ENCODE measurements around the gene ZCCHC14.
A peak's percentile ranks its signal among the peaks of the same experiment; 100 is the strongest.
"Not testable (repeated sequence)": the region's sequence is repeated elsewhere in the genome, so short reads cannot be mapped to it uniquely, and the experiment has no call there.

The ZCCHC14 gene

DNA sequence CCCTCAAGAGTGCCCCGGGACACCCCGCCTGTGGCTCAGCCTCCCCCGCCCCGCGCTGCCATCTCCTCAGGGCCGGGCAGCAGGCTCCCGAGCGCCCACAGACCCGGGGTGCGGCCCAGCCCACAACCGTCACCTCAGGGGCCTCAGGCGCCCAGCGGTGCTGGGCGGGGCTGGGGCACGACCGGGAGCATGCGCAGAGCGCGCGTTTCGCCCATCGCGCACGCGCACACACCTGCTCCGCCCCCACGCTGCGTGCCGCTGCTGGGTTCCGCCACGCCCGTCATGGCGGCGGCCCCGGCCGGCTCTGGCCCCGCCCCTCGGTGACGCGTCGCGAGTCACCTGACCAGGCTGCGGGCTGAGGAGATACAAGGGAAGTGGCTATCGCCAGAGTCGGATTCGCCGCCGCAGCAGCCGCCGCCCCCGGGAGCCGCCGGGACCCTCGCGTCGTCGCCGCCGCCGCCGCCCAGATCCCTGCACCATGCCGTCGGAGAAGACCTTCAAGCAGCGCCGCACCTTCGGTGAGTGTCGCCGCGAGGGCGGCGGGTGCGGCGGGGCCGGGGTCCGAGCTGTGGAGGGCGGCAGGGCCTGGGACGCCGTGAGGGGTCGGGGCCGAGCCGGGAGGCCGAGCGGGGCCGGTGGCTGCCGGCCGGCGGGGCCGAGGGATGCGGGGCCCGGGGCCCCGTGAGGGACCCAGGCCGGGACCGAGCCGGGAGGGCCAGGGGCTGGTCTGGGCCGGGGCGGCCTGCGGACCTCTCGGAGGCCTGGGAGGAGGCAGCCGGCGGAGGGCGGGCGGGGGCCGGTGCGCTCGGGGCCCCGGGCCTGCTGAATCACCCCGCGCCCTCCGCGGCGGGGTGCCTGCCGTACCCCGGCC is 100.6 kb downstream of the ZCCHC14 start, which contains the start of gene MAP1LC3B:
TSS of gene MAP1LC3B (plus strand) at position 387 of the 871 bp plus-strand sequence. CDS start at position 479, 92 bp downstream.
- DNase-seq (ENCODE audit: low read depth), result peak; percentile 93
- H3K4me3 ChIP-seq (ENCODE audit: control insufficient read depth, low read depth, low read length), result peak within 1 kb of the TSS; percentile 85
- TF ChIP-seq, protein P1, sequence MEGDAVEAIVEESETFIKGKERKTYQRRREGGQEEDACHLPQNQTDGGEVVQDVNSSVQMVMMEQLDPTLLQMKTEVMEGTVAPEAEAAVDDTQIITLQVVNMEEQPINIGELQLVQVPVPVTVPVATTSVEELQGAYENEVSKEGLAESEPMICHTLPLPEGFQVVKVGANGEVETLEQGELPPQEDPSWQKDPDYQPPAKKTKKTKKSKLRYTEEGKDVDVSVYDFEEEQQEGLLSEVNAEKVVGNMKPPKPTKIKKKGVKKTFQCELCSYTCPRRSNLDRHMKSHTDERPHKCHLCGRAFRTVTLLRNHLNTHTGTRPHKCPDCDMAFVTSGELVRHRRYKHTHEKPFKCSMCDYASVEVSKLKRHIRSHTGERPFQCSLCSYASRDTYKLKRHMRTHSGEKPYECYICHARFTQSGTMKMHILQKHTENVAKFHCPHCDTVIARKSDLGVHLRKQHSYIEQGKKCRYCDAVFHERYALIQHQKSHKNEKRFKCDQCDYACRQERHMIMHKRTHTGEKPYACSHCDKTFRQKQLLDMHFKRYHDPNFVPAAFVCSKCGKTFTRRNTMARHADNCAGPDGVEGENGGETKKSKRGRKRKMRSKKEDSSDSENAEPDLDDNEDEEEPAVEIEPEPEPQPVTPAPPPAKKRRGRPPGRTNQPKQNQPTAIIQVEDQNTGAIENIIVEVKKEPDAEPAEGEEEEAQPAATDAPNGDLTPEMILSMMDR (conservative IDR thresholded peaks at IDR 0.05; ENCODE audit: control insufficient read depth, insufficient read depth, low read depth, low read length), result no peak

DNA sequence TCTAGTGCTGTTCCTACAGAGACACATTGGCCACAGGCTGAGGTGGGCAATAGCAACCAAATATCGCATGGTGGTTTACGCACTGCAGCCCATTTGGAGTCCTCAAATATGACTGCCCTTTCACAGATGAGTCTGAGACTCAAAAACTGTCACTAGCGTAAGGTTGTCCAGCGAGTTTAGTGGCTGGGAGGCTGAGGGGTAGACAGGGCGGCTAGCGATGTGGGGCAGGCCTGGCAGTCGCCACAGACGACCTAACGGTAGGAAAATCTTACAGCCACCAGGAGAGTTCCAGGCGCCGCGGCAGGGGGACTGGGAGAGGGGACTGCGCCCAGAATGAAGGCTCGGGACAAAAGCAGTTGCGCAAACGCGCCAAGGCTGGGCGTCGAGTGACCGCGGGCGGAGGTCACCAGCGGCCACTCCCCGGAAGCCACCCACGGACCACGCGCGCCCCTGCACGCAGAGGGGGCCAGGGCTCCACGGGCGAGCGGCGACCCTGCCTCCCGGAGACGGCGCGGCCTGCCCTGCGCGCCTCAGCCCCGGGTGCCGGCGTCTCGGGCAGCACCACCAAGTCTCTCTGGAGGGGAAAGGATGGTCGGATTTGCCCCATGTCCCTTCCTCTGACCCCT is 101.4 kb downstream of the ZCCHC14 start:
- TF ChIP-seq, protein P1 (conservative IDR thresholded peaks at IDR 0.05; ENCODE audit: control insufficient read depth, insufficient read depth, low read depth, low read length), result no peak
- peak; percentile 37 for DNase-seq (ENCODE audit: low read depth)
- peak overlapping the region; percentile 55 for H3K4me3 ChIP-seq (ENCODE audit: control insufficient read depth, low read depth, low read length)

DNA sequence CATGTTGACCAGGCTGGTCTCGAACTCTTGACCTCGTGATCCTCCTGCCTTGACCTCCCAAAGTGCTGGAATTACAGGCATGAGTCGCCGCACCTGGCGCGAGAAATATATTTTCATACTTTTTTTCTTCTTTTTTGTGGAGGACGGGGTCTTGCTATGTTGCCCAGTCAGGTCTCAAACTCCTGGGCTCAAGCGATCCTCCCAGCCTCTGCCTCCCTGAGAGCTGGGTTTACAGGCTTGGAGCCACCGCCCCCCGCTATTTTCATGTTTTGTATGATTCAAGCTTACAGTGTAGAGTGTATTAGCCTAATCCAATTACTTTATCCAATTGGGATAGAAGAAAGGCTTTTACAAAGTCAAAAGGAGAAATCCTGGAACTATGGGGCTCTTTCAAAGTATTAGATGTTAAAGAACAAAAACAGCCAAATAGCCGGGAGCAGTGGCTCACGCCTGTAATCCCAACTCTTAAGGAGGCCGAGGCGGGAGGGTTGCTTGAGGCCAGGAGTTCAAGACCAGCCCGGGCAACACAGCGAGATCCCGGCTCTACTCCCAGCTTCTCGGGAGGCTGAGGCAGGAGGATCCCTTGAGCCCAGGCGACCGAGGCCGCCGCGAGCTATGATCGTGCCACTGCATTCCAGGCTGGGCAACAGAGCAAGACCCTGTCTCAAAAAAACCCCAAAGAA is 102.0 kb downstream of the ZCCHC14 start:
- no peak overlapping the region for H3K4me3 ChIP-seq (ENCODE audit: control insufficient read depth, low read depth, low read length)
- TF ChIP-seq, protein P1 (conservative IDR thresholded peaks at IDR 0.05; ENCODE audit: control insufficient read depth, insufficient read depth, low read depth, low read length), result no peak

DNA sequence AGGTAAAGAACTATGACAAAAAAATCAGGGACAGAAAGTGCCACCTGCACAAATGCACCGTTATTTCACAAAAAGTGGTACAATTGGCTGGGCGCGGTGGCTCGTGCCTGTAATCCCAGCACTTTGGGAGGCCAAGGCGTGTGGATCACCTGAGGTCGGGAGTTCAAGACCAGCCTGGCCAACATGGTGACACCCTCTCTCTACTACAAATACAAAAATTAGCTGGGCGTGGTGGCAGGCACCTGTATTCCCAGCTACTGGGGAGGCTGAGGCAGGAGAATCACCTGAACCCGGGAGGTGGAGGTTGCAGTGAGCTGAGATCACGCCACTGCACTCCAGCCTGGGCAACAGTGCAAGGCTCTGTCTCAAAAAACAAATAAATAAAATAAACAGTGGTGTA is 102.9 kb downstream of the ZCCHC14 start:
- not testable (repeated sequence) for H3K4me3 ChIP-seq (ENCODE audit: control insufficient read depth, low read depth, low read length); DNase-seq (ENCODE audit: low read depth)

More for the DNA sequence above, 102.0 kb downstream of the ZCCHC14 start:
- no peak for DNase-seq (ENCODE audit: low read depth)

DNA sequence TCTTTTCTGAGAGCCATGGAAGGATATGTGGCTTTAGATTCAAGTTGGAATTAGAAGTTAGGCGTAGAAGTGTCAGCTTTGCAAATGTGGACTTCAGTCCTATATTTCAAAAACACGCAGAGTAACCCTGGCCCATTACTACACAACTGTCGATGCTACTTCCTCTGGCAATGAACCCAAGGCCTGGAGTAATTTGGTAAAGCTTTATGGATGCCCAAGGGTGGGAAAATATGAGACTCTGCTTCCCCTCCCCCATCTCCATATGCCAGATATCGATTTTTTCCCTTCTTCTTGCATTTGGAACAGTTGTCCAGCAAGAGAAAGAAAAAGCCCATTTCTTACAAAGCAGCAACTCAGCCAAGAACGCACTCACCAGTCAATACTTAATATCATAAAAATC is 103.6 kb downstream of the ZCCHC14 start:
- TF ChIP-seq, protein P1 (conservative IDR thresholded peaks at IDR 0.05; ENCODE audit: control insufficient read depth, insufficient read depth, low read depth, low read length), result no peak
- no peak overlapping the region for H3K4me3 ChIP-seq (ENCODE audit: control insufficient read depth, low read depth, low read length)

DNA sequence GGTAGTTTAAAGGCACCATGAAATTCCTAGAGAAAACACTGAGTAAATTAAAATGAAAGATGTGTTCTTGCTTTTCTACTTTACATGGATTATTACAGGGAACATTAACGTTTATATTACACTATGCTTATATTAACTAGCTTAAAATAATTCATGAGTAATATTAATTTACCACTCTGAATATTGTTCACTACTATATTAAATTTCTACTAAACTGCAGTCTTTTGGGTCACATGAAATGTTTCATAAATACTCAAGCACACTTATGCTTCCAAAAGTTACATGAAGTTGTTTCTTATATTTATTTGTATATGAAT is 104.0 kb downstream of the ZCCHC14 start:
- TF ChIP-seq, protein P1 (conservative IDR thresholded peaks at IDR 0.05; ENCODE audit: control insufficient read depth, insufficient read depth, low read depth, low read length), result no peak
- no peak for DNase-seq (ENCODE audit: low read depth)
- no peak overlapping the region for H3K4me3 ChIP-seq (ENCODE audit: control insufficient read depth, low read depth, low read length)

More for the DNA sequence above, 103.6 kb downstream of the ZCCHC14 start:
- DNase-seq (ENCODE audit: low read depth), result no peak

Measured in fibroblast of mammary gland (primary cell).